GM18502 (cell line): ENCODE data around the gene TDO2.
"Not testable (repeated sequence)": the region's sequence is repeated elsewhere in the genome, so short reads cannot be mapped to it uniquely, and the experiment has no call there.

Source experiments
- ATAC-seq: cut with Tn5 transposase; IDR thresholded peaks from one replicate; pipeline ENCODE4 v1.9.1; 2021; ENCODE audit warnings: mild to moderate bottlenecking; ENCODE audit not compliant: unreplicated experiment, poor library complexity

Gene TDO2

DNA sequence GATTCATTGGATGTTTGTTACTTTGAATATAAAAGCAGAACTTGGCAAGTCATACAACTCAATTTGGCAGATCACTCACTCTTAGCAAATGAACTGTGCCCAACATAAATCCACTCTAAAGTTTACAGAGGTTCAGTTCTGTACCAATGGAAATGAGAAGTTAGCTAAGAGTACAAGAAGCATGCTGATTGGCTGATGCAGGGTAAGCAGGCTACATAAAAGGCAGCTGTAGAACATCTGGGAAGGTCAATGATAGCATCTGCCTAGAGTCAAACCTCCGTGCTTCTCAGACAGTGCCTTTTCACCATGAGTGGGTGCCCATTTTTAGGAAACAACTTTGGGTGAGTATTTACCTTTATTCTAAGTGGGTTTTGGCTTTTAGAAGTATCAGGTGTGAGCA is at the start of gene TDO2:
TSS of gene TDO2 (plus strand) at position 244 of the 400 bp plus-strand sequence. CDS start at position 307, 63 bp downstream.
- ATAC-seq: no peak

- ATAC-seq: no peak
These were observed 48.8 kb upstream of the TDO2 start for GRCh38 chr4:155854582-155855226.

DNA sequence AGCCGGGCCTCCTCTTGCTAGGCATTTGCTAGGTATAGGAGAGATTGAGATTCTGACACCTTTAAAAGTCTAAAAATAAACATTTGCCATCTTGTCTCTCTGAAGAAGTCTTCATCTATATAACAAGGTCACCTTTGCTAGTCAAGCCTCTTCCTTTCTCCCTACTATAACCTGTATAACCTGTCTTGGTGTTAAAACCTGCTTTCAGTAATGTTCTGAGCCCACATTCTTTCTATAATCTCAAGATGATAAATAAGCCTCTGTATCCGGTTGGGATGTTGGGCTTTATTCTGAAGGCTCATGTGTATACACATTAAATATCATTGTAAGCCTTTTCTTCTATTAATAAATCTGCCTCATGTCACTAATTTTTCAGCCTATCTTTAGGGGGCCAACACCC is 47.6 kb upstream of the TDO2 start:
- ATAC-seq: no peak

- ATAC-seq: no peak
These were observed 37.3 kb upstream of the TDO2 start, which contains the start of gene ASIC5 for GRCh38 chr4:155866177-155866576. TSS of gene ASIC5 (minus strand) at chr4:155866277. CDS start at chr4:155866226, 51 bp downstream.

GRCh38 chr4:155875878-155876277 is 27.6 kb upstream of the TDO2 start:
- no peak for ATAC-seq

GRCh38 chr4:155877971-155878370 is 25.5 kb upstream of the TDO2 start:
- ATAC-seq: no peak

DNA sequence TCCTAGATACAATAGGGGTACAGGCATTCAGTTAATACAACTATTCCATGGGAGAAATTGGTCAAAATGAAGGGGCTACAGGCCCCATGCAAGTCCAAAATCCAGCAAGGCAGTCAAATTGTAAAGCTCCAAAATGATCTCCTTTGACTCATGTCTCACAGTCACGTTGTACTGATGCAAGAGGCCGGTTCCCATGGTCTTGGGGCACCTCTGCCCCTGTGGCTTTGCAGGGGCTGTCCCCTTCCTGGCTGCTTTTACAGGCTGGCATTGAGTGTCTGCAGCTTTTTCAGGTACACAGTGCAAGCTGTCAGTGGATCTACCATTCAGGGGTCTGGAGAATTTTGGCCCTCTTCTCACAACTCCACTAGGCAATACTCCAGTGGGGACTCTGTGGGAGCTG is 24.9 kb upstream of the TDO2 start:
- no peak for ATAC-seq

- no peak for ATAC-seq
These were observed 23.7 kb upstream of the TDO2 start for GRCh38 chr4:155879767-155880166.

DNA sequence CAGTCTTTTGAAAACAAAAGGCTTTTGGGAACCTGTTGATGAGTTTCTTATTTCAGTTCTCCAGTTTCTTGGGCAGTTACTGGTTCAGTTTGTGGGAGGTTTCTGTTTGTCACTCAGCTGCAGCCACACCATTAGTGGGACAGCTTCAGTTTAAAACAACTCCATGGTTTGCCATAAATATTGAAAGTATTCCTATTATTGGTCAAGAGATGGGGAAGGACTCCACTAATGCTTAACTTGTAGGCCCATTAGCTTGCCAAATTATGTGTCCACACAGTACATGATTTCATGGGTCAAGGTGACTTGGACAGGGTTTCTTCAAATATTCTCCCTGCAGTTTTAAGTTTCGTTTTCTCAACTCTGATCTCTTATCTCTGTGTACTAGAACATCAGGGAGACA is 21.9 kb upstream of the TDO2 start:
- peak; percentile 53 for ATAC-seq

DNA sequence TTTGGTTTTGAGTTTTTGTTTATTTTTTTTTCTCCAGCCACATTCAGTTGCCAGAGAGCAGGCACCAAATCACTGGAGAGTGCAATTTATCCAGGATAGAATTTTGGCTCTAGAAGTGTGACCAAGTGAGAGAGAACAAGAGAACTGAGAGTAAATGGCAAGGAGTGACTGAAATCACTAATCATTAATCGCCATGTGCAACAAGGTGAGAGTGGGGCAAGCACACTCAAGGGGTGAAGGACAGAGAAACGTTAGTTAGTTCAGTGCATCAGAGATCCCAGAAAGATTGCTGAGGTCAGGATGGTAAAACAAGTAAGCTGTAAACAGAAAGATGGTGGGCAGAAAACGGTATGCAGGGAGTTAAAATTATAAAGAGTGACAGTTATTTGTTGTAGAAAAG is 19.6 kb upstream of the TDO2 start:
- no peak for ATAC-seq

DNA sequence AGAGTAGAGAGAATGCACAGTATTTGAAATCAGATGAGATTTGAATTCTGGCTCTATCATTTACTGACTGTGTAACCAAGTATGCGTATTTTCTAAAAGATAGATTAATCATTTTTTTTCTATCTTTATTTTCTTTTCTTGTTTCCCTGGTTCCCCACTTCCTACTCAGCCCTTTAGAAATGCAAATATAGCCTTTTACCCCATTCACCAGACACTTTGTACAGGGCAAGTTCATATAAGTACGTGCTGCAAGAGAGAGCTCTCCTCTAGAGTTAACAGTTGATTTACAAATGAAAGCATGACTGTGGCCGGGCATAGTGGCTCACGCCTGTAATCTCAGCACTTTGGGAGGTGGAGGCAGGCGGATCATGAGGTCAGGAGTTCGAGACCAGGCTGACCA is 17.8 kb upstream of the TDO2 start:
- ATAC-seq: no peak

DNA sequence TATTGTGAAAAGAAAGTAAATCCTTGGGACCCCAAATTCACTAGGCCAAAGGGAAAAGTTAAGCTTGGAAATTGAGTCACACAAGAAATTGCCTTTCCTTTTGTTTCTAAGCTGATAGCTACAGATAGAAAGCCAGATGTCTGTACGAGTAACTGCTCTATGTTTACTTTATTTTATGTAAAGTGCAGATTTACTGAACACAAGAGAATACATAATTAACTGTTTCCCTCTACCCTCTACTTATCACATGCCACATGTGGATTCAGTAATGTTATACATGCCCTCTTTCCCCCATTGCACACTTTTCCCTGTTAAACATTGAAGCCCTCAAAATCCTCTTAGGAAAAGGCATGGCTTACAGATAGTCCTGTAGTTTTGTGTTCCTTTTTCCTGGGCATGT is 16.5 kb upstream of the TDO2 start:
- no peak for ATAC-seq

DNA sequence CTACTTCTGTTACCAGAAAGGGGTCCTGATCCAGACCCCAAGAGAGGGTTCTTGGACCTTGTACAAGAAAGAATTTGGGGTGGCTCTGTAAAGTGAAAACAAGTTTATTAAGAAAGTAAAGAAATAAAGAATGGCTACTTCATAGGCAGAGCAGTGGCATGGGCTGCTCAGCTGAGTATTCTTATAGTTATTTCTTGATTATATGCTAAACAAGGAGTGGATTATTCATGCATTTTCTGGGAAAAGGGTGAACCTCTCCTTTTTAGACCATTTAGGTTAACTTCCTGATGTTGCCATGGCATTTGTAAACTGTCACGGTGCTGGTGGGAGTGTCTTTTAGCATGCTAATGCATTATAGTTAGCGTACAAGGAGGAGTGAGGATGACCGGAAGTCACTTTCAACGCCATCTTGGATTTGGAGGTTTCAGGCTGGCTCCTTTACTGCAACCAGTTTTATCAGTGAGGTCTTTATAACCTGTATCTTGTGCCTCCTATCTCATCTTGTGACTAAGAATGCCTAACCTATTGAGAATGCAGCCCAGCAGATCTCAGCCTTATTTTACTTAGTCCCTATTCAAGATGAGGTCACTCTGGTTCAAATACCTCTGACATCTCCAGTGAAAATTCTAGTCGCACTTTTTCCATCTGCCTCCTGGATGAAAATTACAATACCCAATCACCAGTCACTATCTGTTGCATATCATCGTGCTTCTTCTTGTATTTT is 15.5 kb upstream of the TDO2 start:
- no peak for ATAC-seq

- peak; percentile 71 for ATAC-seq
These were observed 14.3 kb upstream of the TDO2 start for GRCh38 chr4:155889031-155889793.

- ATAC-seq: no peak
These were observed 13.6 kb upstream of the TDO2 start for GRCh38 chr4:155889946-155890345.

DNA sequence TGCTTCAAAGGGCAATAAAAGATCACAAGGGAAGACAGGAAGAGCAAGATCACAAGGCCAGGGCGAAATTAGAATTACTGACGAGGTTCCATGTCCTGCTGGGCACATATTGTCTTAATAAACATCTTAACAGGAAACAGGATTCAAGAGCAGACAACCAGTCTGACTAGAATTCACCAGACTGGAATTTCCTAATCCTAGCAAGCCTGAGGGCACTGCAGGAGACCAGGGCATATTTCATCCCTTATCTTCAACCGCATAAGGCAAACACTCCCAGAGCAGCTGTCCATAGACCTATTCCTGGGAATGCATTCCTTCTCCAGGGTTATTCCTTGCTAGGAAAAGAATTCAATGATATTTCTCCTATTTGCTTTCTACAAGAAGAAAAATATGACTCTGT is 12.4 kb upstream of the TDO2 start:
- no peak for ATAC-seq

- ATAC-seq: not testable (repeated sequence)
These were observed 5.1 kb upstream of the TDO2 start for GRCh38 chr4:155898371-155898770.

GRCh38 chr4:155899891-155900290 is 3.6 kb upstream of the TDO2 start:
- no peak for ATAC-seq

- ATAC-seq: no peak
These were observed 3.1 kb upstream of the TDO2 start for GRCh38 chr4:155900381-155900780.

- no peak for ATAC-seq
These were observed 2.5 kb upstream of the TDO2 start for GRCh38 chr4:155901013-155901412.

GRCh38 chr4:155904331-155904730 is 835 bp downstream of the TDO2 start:
- ATAC-seq: no peak
